Smooth muscle cell (in vitro differentiated cells): Measurements from ENCODE around the gene ZSWIM6. TPM values are rescaled to one million over a fixed set of nuclear protein-coding genes. Genes with fewer than 3 reads are reported as not detected.

Experiments
- DNase-seq: peaks from one replicate; lab custom pipeline; 2025; ENCODE audit not compliant: unreplicated experiment; lab: John Stamatoyannopoulos, UW
- H2AFZ ChIP-seq: fragments of 200-600 bp; sonication (generic); 2 replicates; pipeline ENCODE4 v1.6.0; 2016; ENCODE audit warnings: antibody characterized with exemption, low read depth, mild to moderate bottlenecking
- H3F3A ChIP-seq: fragments of 200-600 bp; sonication (generic); 2 replicates; pipeline ENCODE4 v1.6.0; 2017; ENCODE audit warnings: antibody characterized with exemption, low read depth
- H3K27ac ChIP-seq: fragments of 200-600 bp; sonication (generic); 2 replicates; pipeline ENCODE4 v1.5.1; 2016; ENCODE audit warnings: low read depth, mild to moderate bottlenecking
- H3K27me3 ChIP-seq: fragments of 200-600 bp; sonication (generic); 2 replicates; pipeline ENCODE4 v1.6.1; 2016; ENCODE audit warnings: low read depth, mild to moderate bottlenecking
- H3K36me3 ChIP-seq: fragments of 200-600 bp; sonication (generic); 2 replicates; pipeline ENCODE4 v1.5.1; 2016; ENCODE audit warnings: low read depth
- H3K4me1 ChIP-seq: fragments of 200-600 bp; sonication (generic); 2 replicates; pipeline ENCODE4 v1.5.1; 2016; ENCODE audit warnings: low read depth
- H3K4me2 ChIP-seq: fragments of 200-600 bp; sonication (generic); 2 replicates; pipeline ENCODE4 v1.6.0; 2016; ENCODE audit warnings: mild to moderate bottlenecking
- H3K4me3 ChIP-seq: fragments of 200-600 bp; sonication (generic); 2 replicates; pipeline ENCODE4 v1.5.1; 2016; ENCODE audit warnings: mild to moderate bottlenecking
- H3K79me2 ChIP-seq: fragments of 200-600 bp; sonication (generic); 2 replicates; pipeline ENCODE4 v1.6.0; 2016; ENCODE audit warnings: low read depth, mild to moderate bottlenecking
- H3K9ac ChIP-seq: fragments of 200-600 bp; sonication (generic); 2 replicates; pipeline ENCODE4 v1.6.0; 2016; ENCODE audit warnings: low read depth
- H3K9me3 ChIP-seq: fragments of 200-600 bp; sonication (generic); replicated peaks from 2 replicates; pipeline ENCODE4 v1.5.1; 2016; ENCODE audit warnings: low read depth
- H4K20me1 ChIP-seq: fragments of 200-600 bp; sonication (generic); 2 replicates; pipeline ENCODE4 v1.6.0; 2016; ENCODE audit warnings: low read depth
- CTCF ChIP-seq: fragments of 200-600 bp; sonication (generic); IDR thresholded peaks from 2 replicates; pipeline ENCODE4 v1.5.1; 2017; ENCODE audit warnings: borderline replicate concordance, mild to moderate bottlenecking, antibody characterized with exemption; ENCODE audit not compliant: insufficient read depth, poor library complexity, severe bottlenecking
- WGBS: methylation state at CpG from one replicate; pipeline ENCODE4 v1.1.7; 2016; ENCODE audit warnings: low lambda C conversion rate; 5-methylcytosine and 5-hydroxymethylcytosine counted together
- polyA plus RNA-seq: library from polyadenylated mRNA; unstranded; fragments of >200 nt; fragmentation: Nextera tagmentation; extraction: Ambion mirVana; gene quantifications from 2 replicates; pipeline ENCODE4 v1.2.1, GENCODE V29; 2016
- total RNA-seq: library from RNA; depleted of rRNA; stranded (reverse); fragments of >200 nt; gene quantifications from 2 replicates; pipeline ENCODE4 v1.2.3, GENCODE V29; 2014

The ZSWIM6 gene
- total and polyA plus RNA-seq, 2 experiments from 2014 or later = 9.1 to 25.5 TPM

GRCh38 chr5:61394793-61395192 is 62.7 kb downstream of the ZSWIM6 start:
- Histone ChIP-seq H3K36me3 (no peaks in the 10 kb centered on the region), H3K27me3 (no peaks in the 10 kb centered on the region), H3K27ac (no peak overlapping the region), H3K4me2 (no peak overlapping the region), H2AFZ (no peak overlapping the region), H3K4me1 (peaks cover 3% of the 10 kb centered on the region), H3K4me3 (no peak overlapping the region), H3K79me2 (peaks cover 99% of the 10 kb centered on the region), H4K20me1 (peaks cover 99% of the 10 kb centered on the region), H3K9me3 (no peaks in the 10 kb centered on the region), H3F3A (no peaks in the 10 kb centered on the region), H3K9ac (no peak overlapping the region)
- DNase-seq = no peak
- no peak for TF ChIP-seq CTCF
- WGBS = 94% methylated on average over 2 of the region's 2 CpGs

DNA sequence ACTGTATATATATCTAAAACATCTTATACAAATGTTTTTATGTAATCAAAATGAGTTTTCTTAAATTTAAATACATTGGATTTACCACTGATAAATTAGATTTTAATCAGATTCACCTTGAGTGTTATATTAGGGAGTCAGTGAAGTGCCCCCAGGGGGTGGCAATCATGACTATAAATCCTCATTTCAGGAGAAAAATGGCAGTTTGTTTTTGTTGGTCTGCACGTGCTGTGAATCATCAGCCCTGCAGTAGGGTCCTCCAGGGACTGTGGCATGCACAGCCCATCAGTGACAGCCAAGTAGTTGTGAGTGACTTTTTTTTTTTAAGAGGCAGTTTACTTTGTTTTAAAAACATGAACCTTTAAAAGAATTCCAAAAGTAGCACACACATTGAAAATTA is 65.2 kb downstream of the ZSWIM6 start:
- DNase-seq = no peak
- H3K27me3 ChIP-seq = no peaks in the 10 kb centered on the region
- no peak overlapping the region for H3K4me3 ChIP-seq
- H3K27ac ChIP-seq = no peak overlapping the region
- H4K20me1 ChIP-seq = peaks cover 99% of the 10 kb centered on the region
- H3K79me2 ChIP-seq = peaks cover 100% of the 10 kb centered on the region
- no peaks in the 10 kb centered on the region for H3F3A ChIP-seq
- H3K36me3 ChIP-seq = no peaks in the 10 kb centered on the region
- H3K4me1 ChIP-seq = peaks cover 8% of the 10 kb centered on the region
- H3K9ac ChIP-seq = no peak overlapping the region
- WGBS = 4% methylated on average over 1 of the region's 1 CpG
- H3K9me3 ChIP-seq = no peaks in the 10 kb centered on the region
- TF ChIP-seq CTCF = no peak
- H3K4me2 ChIP-seq = no peak overlapping the region
- H2AFZ ChIP-seq = no peak overlapping the region

- peaks cover 100% of the 10 kb centered on the region for H4K20me1 ChIP-seq
- no peak overlapping the region for H3K9ac ChIP-seq
- TF ChIP-seq CTCF = no peak
- peaks cover 100% of the 10 kb centered on the region for H3K79me2 ChIP-seq
- H3K9me3 ChIP-seq = no peaks in the 10 kb centered on the region
- H3K4me2 ChIP-seq = no peak overlapping the region
- WGBS = 92% methylated on average over 2 of the region's 2 CpGs
- H3K4me1 ChIP-seq = peaks cover 15% of the 10 kb centered on the region
- H3K27ac ChIP-seq = no peak overlapping the region
- no peak overlapping the region for H2AFZ ChIP-seq
- no peak overlapping the region for H3K4me3 ChIP-seq
- H3F3A ChIP-seq = peaks cover 3% of the 10 kb centered on the region
- DNase-seq = no peak
- H3K27me3 ChIP-seq = no peaks in the 10 kb centered on the region
- H3K36me3 ChIP-seq = no peaks in the 10 kb centered on the region
Observed at GRCh38 chr5:61397937-61398336, 65.9 kb downstream of the ZSWIM6 start.

DNA sequence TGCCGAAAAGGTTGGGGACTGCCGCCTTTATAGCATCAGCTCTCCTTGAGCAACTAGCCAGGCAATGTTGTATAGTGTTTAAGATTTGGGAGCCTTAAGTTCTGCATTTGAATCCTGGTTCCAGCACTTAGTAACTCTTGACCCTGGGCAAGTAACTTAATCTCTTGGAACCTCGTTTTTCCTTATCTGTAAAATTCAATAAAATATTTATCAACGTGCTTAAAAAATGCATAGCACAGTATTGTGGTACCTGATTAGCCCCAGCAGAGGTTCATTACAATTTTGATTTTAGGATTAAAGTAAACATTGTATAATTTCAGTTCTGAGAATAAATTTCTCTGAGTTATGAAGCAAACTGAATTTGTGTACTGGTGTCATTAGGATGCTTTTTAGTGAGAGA is 66.4 kb downstream of the ZSWIM6 start:
- no peak for DNase-seq
- H3F3A ChIP-seq = peaks cover 3% of the 10 kb centered on the region
- no peaks in the 10 kb centered on the region for H3K9me3 ChIP-seq
- H3K4me1 ChIP-seq = peaks cover 20% of the 10 kb centered on the region
- H3K9ac ChIP-seq = no peak overlapping the region
- 94% methylated on average over 4 of the region's 4 CpGs for WGBS
- H3K27me3 ChIP-seq = no peaks in the 10 kb centered on the region
- no peak overlapping the region for H3K4me2 ChIP-seq
- H3K27ac ChIP-seq = no peak overlapping the region
- H3K79me2 ChIP-seq = peaks cover 100% of the 10 kb centered on the region
- no peak overlapping the region for H3K4me3 ChIP-seq
- no peaks in the 10 kb centered on the region for H3K36me3 ChIP-seq
- H2AFZ ChIP-seq = no peak overlapping the region
- peaks cover 100% of the 10 kb centered on the region for H4K20me1 ChIP-seq
- no peak for TF ChIP-seq CTCF
